HG02571 (cell line): ENCODE data around the gene CHST9.
"Not testable (repeated sequence)": the region's sequence is repeated elsewhere in the genome, so short reads cannot be mapped to it uniquely, and the experiment has no call there.

Source experiments
- ATAC-seq: cut with Tn5 transposase; IDR thresholded peaks from one replicate; pipeline ENCODE4 v1.9.1; 2021; ENCODE audit warnings: mild to moderate bottlenecking, moderate library complexity; ENCODE audit not compliant: unreplicated experiment

CHST9 gene

DNA sequence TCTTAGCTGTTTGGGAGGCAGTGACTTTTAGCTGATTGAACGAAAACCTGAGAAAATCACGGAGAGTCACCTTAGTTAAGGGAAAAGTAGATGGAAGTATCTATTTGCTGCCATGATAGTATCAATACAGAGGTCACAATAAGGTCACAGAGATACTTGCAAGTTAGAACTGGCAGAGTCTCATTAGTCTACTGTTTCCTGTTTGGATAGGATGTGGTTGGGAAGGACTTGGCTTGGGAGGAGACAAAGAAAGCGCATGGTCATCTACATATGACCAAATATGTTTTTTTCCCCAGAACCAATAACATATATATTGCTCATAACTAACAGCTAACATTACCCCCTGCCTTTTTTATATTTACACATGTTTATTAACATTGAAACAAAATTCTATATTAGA lies 241.2 kb downstream of the CHST9 start:
- no peak for ATAC-seq

DNA sequence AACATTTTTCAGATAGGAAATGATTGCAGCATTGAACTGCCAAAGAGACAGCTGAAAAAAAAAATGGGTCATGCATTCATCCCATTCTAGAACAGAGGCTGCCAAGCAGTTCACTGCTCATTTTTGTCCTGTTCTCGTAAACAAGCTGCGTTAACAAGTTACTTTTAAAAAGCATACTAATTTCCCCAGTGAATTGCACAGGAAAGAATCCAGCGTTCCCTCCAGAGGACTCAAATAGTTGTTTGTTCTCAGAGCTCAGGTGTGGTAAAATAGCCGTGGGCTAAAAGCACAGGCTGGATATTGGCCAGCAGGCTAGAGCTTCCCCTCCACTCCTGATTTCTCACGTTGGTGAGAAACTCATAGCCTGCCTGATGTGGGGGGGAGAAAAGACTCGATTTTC lies 243.5 kb downstream of the CHST9 start:
- no peak for ATAC-seq

DNA sequence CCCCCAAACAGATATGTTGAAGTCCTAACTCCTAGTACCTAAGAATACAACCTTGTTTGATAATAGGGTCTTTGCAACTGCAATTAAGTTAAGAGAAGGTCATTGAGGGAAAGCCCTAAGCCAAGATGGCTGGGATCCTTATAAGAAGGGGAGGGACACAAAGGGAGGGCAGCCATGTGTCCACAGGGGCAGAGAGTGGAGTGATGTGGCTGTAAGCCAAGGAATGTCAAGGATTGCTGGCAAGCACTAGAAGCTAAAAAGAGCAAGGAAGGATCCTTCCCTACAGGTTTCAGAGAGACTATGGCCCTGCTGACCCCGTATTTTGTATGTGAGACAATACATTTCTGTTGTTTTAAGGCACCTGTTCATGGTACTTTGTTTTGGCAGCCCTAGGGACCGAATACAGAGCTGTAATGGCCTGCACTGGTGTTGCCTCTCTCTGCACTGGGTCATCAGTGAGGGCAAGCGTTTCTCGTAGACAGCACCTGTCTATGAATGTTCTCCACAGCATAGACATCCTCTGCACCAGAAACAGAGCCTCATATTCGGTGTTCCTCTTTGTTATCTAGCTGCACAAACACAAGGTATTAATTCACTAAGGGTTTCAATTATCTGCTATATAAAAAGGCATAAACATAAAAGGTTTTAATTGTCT lies 244.2 kb downstream of the CHST9 start:
- ATAC-seq: no peak

GRCh38 chr18:26931659-26932058 lies 253.4 kb downstream of the CHST9 start:
- ATAC-seq: no peak

DNA sequence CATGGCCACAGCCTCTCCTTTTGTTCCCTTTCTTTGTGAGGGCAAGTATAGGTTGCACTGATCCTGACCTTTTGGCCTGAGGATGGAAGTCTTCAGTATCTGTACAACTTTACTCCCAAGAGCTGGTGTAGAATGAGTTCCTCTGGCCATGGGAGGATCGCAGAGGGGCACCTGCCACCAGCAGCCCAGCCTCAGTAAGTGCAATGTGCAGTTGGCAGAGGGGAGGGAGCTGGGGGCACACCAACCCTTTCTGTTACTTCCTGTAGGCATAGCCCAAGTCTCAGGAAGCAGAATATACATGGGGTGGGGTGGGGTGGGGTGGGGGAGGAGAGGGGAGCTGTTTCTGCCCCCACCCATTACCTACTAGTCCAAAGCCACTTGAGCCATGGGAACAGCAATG lies 254.5 kb downstream of the CHST9 start:
- no peak for ATAC-seq

DNA sequence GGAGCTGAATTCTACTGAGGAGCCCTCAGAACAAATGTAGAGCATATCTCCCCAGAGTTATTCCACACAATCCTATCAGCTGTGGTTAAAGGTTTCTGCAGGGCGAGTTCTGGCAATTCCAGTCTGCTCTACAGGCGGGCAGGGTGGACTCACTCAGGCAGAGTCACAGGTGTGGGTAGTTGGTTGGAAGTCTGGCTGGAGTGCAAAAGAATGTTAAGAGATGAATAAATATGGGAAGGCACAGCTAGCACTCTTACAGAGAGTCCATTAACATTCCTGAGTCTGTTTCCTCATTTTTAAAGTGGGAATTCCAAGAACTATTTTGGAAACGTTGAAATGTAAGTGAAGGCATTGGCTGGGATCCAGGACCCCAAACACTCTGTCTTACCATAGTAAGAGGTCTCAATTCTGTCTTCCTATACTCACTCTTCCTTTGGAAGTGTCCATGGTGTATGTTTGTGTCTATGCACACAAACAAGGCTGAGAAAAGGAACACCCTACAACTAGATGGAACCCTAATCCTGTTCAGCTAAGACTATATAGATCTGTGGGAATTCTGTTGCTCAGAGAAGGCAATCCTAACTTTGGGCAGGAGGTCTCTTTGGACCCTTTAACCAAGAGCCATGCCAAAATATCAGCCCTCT lies 256.3 kb downstream of the CHST9 start:
- ATAC-seq: no peak

DNA sequence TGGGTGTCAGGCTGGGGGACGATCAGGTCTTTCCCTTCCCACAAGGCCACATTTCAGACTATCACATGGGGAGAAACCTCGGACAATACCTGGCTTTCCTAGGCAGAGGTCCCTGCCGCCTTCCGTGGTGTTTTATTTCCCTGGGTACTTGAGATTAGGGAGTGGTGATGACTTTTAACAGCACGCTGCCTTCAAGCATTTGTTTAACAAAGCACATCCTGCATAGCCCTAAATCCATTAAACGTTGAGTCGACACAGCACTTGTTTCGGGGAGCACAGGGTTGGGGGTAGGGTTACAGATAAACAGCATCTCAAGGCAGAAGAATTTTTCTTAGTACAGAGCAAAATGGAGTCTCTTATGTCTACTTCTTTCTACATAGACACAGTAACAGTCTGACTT lies 257.3 kb downstream of the CHST9 start:
- ATAC-seq: not testable (repeated sequence)

DNA sequence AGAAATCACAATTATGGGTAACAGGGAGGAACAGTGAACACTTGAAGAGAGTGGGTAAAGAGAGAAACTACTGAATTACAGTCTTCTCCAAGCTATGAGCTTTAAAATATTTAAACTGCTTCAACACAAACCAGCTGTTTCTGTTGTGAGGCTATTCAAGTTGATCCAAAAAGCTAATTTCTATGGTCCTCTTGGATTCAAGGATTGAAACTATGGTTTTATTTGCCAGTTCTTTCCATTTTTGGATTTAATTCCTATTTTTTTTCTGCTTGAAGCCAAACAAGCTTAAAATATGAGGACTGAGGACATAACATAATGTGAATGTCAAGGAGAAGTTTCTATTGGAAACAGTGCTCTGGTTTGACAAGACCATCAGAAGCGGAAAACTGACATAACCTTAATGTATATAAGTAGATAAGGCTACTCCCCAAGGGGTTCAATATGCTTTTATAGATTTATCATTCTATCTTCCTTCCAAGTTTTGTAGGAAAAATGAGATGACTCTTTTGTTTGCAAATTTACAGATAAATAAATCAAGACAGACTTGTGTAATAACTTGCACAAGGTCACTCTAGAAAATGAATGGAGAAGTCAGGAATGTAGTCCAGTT lies 258.9 kb downstream of the CHST9 start:
- ATAC-seq: no peak

DNA sequence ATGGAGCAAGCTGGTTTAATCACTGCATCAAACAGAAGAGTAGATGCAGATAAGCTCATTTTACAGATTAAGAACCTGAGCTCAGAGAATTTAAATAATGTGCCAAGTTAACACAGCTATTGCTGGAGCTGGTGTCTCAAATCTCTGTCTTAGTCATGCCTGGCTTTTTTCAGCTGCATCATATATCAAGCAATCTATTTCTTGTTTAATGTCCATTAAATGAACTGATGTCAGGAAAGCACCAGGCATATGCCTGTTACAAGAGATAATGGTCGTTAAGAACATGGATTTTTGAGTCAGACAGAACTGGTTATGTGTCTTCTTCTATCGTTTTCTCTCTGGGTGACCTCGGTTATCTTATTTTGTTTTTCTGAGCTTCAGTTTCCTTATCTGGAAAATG lies 259.8 kb downstream of the CHST9 start:
- ATAC-seq: no peak

DNA sequence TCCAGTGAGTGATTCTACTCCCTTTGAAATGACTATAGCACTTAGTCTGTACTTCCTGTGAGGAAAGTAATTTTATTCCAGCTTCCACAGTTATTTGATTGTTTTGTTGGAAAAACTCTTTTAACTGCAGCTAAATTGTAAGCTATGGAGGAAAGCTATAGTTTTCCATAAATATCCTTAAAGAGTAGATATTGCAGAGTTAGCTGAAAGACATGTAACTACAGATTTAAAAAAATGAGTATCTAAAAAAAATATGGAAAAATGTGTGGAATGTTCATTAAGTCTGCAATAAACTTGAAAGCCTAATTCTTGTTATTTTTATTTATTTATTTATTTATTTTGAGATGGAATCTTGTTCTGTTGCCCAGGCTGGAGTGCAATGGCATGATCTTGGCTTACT lies 262.8 kb downstream of the CHST9 start:
- ATAC-seq: no peak

DNA sequence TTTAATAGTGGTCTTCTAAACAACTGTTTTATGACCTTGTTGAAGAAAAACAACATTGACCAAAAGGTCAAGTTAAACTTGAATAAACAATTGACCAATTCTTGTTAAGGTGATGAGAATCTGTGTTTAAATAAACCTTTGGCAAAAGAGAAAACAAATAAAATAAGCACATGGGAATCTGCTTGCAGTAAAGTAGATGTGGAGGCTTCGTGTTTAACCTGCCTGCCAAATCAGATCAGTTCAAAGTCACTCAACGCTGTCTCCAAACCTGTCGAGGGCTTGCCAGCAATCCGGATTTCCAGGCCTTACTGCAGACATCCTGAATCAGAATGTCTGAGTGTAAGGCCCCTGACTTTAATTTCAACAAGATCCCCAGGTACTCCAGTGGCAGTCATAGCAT lies 264.5 kb downstream of the CHST9 start:
- no peak for ATAC-seq

- ATAC-seq: no peak
These were observed 265.5 kb downstream of the CHST9 start for GRCh38 chr18:26919627-26920026.

DNA sequence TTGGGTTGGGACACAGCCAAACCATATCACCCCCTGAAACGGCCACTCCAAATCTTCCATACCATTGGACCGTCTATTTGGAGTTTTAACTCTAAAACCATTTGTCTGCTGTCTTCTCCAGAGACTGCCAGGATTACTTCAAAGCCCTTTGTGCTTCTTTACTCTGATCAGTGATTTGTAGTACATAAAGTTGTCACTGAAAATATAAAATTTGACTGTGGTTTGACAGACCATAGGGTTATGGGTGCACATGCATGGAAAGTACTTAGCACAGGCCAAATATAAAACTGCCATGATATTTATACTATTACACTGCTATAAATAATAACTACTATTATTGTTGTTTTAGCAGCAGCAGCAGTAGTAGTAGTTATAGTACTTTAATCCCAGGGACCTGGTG lies 265.9 kb downstream of the CHST9 start:
- ATAC-seq: no peak

DNA sequence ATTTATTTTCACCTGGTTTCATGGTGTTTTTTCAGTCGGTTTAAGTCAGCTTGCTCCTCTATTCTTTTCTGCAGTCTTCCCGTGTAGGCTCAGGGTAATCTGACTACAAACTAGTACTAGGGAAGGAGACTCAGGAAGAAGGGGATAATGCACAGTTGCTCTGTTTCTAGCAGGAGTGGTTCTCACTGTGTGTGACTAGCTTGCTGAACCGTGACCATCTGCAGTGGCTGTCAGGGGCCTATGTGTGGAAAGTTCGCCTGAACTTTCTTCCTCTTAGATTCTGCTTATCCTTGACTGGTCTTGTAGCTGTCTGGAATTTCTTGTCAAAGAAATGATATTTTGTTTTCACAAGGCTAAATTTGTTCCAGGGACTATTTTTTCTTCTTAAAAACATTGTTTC lies 273.3 kb downstream of the CHST9 start:
- ATAC-seq: no peak

GRCh38 chr18:26909599-26910290 lies 275.4 kb downstream of the CHST9 start:
- no peak for ATAC-seq

- no peak for ATAC-seq
These were observed 276.2 kb downstream of the CHST9 start for GRCh38 chr18:26908906-26909305.

GRCh38 chr18:26902291-26902690 lies 282.8 kb downstream of the CHST9 start:
- no peak for ATAC-seq

GRCh38 chr18:26901020-26901419 lies 284.1 kb downstream of the CHST9 start:
- no peak for ATAC-seq

DNA sequence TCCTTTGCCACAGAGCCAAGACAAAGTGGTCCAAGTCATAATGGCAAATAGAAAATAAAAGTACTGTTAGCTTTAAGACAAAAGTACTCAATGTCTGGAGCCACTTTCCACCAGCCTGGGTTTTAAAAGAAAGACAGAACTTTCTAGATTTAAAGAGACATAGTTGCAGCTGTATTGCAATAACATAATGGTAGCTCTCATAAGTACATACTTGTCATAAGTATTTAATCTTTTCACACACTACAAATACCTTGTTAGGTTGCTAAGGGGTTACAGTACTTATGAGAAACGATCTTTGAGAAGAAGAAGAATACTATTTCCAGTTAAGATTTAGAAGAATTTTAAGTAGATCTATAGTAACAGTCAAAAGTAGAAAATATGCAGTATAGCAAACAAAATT lies 290.7 kb downstream of the CHST9 start:
- ATAC-seq: no peak

DNA sequence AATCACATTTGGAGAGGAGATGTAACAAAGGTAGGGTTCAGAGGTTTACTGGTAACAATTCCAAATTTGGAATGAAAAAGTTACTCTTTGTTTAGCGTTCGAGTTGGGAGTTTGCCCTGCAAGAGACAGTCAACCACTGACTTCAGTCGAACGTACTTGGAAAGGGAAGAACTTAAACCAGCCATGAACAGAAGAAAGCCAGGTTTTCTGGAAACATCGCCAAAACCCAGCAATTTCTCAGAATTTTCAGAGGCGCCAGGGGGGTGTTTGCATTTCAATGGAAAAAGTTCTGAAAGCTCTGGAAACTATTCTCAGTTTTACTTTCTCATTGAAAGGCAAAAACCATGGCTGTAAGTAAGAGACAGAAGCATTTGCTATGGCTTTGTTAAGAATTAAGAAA lies 291.1 kb downstream of the CHST9 start:
- no peak for ATAC-seq

- ATAC-seq: no peak
These were observed 296.8 kb downstream of the CHST9 start for GRCh38 chr18:26888259-26888658.
